H54 (cell line): ENCODE measurements around the gene DZIP1L.
"Not testable (repeated sequence)": the region's sequence is repeated elsewhere in the genome, so short reads cannot be mapped to it uniquely, and the experiment has no call there.

ENCODE experiments used
- DNase-seq: peaks from one replicate; pipeline ENCODE4 v3.0.0; 2011; ENCODE audit warnings: low spot score, mixed read lengths; ENCODE audit not compliant: insufficient read length
- FAIRE-seq: peaks from 3 replicates; lab custom pipeline; 2011; peaks lifted over from hg19 to GRCh38; lab: Jason Lieb, UNC
- POLR2A ChIP-seq: IDR thresholded peaks from 2 replicates; pipeline ENCODE4 v1.6.1; 2011; ENCODE audit warnings: low read depth, mild to moderate bottlenecking, low read length

Gene DZIP1L, protein sequence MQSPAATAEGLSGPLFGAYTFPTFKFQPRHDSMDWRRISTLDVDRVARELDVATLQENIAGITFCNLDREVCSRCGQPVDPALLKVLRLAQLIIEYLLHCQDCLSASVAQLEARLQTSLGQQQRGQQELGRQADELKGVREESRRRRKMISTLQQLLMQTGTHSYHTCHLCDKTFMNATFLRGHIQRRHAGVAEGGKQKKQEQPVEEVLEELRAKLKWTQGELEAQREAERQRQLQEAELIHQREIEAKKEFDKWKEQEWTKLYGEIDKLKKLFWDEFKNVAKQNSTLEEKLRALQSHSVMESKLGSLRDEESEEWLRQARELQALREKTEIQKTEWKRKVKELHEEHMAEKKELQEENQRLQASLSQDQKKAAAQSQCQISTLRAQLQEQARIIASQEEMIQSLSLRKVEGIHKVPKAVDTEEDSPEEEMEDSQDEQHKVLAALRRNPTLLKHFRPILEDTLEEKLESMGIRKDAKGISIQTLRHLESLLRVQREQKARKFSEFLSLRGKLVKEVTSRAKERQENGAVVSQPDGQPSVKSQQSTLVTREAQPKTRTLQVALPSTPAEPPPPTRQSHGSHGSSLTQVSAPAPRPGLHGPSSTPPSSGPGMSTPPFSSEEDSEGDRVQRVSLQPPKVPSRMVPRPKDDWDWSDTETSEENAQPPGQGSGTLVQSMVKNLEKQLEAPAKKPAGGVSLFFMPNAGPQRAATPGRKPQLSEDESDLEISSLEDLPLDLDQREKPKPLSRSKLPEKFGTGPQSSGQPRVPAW

DNA sequence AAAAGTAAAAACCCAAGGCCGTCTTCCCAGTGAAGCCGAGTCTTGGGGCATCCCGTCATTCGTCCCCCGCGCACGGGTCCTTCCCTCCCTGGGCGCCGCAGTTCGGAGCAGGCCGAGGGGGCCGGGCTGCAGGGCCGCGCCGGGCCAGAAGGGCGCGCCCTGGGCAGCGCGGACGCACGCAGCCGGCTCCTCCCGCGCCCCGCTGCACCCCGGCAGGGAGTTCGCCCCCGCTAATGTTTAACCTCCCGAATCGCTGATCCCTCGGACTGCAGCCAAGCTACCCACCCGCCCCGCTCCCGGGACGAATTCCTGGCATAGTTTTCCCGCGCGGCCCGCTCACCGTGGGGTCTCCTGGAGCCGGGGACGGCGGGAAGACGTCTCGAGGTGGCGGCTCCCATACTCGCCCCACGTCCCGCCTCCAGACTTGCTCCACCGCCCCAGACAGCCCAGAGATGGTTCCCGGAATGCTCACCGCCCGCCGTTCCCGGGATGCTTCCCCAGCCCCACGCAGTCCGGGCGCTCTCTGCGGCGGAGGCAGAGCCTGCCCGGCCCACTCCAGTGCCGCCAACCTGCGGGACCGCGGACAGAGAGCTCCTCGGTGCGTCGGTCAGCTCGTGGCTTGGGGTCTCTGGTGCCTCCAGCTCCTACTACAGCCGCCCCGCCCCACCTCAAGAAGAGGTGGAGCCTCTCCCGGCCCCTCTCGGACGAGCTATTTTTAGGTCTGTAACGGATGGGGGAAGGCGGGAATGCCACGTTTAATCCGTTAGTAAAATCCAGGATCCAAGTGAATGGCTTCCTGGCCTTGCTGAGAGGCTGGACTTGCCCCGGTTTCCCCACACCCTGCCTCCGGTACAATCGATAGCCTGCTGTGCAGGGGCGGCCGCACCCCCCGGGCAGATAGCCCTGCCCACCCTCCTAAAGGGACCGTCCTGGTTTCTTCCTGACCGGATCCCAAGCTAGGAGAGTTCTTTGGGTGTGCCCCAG is at the start of gene DZIP1L:
TSS of gene DZIP1L (minus strand) at position 621 of the 984 bp plus-strand sequence. CDS start 11,637 bp downstream, outside the sequence.
- DNase-seq (peak; percentile 68), FAIRE-seq (no peak)
- peak; percentile 81 for TF ChIP-seq POLR2A

DNA sequence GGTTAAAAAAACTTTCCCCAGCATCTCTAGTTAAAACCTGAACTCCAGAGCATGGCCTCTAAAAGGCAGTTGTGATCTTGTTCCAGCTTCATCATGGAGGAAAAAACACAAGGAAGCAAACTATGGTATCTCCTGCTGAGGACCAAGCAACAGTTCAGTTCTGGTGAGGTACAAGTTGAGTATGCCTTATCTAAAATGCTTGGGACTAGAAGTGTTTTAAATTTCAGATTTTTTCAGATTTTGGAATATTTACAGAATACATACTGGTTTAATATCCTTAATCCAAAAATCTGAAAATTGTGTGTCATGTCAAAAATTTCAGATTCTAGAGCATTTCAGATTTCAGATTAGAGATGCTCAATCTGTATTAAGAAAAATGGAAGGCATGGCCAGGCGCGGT is 49.7 kb upstream of the DZIP1L start:
- no peak for FAIRE-seq
- TF ChIP-seq POLR2A, result no peak
- DNase-seq, result no peak

DNA sequence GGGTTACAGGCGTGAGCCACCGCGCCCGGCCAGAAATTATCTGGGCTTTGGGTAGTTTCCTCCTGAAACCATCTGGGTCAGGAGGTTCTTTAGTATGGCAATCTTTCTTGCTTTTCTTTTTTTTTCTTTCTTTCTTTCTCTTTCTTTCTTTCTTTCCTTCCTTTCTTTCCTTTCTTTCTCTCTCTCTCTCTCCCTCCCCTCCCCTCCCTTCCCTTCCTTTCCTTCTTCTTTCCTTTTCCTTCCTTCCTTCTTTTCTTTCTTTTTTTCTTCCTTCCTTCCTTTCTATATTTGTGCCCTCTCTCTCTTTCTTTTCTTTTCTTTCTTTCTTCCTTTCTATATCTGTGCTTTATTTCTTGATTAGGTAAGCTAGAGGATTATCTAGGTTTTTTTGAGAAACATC is 42.3 kb upstream of the DZIP1L start:
- no peak for TF ChIP-seq POLR2A
- FAIRE-seq (no peak), DNase-seq (no peak)

DNA sequence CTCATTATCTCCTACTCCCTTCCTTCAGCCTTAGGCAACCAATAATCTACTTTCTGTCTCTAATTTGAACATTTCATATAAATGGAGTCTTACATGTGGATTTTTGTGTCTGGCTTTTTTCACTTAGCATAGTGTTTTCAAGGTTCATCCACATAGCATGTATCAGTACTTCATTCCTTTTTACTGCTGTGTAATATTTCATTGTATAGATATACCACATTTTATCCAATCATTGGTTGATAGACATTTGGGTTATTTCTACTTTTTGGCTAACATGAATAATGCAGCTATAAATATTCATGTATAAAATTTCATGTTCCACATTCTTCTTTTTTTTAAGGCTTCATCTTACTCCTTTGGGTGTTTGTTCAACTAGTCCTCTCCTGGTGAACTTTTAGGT is 39.1 kb upstream of the DZIP1L start:
- TF ChIP-seq POLR2A, result no peak
- DNase-seq (no peak), FAIRE-seq (no peak)

DNA sequence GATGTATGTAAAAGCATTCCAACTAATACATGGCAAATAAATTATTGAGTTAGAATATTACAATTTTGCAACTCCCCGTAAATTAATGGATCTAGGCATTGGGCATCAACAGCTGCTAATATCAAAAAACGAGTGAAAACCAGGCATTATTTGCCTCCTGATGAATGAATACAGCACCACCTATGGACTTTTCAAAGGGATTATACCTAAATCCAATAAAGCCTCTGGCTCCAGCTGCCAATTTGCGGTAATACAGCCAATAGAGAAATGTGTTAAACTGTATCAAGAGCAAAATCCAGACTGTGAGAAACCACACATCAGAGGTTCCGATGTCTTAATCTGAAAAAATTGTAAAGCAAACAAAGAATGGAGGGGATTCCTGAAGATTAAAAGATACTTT is 33.1 kb upstream of the DZIP1L start:
- TF ChIP-seq POLR2A, result no peak
- FAIRE-seq, result no peak

DNA sequence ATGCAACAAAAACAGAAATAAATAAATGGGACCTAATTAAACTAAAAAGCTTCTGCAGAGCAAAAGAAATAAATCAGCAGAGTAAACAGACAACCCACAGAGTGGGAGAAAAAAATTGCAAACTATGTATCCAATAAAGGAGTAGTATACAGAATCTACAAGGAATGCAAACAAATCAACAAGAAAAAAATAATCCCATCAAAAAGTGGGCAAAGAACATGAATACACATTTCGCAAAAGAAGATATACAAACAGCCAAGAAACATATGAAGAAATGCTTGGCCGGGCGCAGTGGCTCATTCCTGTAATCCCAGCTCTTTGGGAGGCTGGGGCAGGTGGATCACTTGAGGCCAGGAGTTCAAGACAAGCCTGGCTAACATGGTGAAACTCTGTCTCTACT is 26.8 kb upstream of the DZIP1L start:
- not testable (repeated sequence) for DNase-seq, FAIRE-seq

More for the DNA sequence above, 33.1 kb upstream of the DZIP1L start:
- no peak for DNase-seq

DNA sequence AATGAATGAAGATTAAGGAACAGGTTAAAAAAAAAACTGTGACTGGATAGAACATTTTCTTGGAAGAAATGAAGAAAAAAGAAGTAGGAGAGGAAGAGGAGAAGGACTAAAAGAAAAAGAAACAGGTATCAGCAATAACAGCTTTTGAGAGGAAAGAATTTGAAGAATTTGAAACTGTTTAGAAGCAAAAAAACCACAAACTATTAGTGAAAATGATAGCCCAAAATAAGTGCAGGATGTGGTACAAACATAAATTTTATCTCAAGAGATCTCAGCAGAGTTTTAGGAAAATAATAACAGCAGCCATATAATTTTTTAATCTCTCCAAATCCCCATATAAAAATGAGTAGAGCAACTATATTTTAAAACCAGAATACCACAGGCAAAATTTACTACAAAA is 25.5 kb upstream of the DZIP1L start:
- FAIRE-seq (no peak), DNase-seq (no peak)
- no peak for TF ChIP-seq POLR2A

DNA sequence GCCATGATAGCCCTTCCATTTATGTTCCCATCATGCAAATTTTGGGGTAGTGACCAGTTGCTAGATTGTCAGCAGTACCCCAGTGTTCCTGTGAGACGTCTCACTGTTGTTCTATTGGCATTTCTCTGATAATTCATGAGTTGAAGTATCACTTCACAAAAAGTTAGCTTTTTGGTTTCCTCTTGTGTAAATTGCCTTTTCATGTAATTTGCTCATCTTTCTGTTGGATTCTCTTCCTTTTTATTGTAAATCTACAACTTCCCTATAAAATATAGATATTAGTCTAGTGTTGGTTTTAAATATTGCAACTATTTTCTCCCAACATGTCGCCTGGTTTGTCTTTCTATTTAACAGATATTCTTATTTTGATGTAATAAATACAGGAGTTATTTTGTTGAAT is 24.3 kb upstream of the DZIP1L start:
- TF ChIP-seq POLR2A, result no peak
- no peak for FAIRE-seq
- no peak for DNase-seq

DNA sequence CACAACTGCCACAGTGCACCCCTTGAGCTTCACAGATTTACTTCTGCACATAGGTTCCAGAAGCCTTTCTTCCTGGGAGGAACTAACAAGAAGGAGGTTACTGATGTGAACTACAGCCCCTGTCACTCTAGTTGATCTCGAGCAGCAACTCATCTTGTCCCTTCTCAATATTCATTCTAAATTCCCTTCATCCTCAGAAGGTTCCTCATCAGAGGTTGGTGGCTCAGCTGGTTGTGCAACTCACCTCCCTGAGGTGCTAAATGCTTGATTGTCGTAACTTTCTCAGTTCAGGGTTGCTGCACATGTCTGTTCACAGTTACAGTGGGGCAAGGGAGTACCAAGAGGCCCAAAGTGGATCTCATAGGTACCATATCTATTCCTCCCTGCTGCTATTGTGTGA is 22.5 kb upstream of the DZIP1L start:
- TF ChIP-seq POLR2A, result no peak
- DNase-seq (no peak), FAIRE-seq (no peak)

DNA sequence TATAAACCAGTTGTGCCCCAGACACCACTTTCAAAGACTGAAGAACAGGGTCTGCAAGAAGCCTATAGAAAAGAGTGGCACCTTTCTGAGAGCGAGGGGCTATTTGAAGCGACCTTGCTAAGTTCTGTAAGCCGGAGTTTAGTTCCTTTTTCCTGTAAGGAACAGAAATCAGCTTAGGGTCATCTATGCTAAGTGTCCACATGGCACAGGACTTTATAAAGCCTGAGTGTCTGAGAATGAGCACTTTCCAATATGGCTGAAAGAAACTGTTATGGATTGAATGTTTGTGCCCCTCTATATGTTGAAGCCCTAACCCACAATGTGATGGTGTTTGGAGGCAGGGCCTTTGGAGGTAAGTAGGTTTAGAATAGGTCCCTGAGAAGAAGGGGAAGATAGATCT is 20.8 kb upstream of the DZIP1L start:
- DNase-seq, result no peak
- TF ChIP-seq POLR2A, result no peak
- FAIRE-seq, result no peak

DNA sequence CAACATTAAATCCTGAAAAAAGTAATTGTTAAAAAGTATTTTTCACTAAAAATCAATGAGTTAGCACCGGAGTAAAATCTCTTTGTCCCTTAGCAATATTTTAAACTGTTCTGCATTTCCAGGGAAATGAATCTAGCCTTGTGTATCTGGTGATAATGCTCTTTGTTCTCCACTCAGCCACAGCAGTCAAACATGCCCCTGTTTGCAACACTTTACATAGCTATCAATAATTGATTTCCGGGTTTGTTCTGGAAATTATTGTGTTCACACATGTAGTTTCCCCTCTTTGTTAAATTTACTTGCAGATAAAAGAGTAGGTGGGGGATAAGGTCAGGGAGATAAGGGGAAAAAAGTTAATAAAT is 20.4 kb upstream of the DZIP1L start:
- DNase-seq (no peak), FAIRE-seq (no peak)
- TF ChIP-seq POLR2A, result no peak

DNA sequence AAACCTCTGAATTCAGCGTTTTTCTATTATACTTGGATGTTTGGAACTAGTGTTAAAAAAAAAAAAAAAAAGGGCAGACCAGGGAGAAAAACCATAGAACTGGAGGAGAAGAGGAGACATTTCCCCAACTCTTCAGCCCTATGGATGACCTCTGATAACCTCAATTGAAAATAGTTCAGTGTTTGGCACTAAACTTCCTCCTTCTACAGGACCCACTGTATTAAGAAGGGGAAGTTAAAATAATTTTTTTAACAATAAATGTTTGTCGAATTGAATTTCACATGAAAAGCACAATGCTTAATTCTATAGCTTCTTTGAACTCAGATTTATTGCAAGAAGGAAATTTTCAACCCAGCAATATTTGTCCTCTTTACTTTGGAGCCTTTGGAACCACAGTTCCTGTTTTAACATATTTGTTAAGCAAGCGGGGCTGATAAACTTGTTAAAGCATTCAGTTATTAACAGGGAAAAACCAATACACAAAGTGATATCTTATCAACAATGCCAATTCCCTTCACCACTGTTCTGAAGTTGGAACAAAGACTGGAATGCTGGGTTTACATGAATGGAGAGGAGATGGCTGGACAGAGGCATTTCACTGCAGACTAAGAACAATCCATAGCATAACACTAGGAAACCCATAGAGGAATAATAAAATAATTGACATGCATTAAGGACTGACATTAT is 19.9 kb upstream of the DZIP1L start:
- no peak for TF ChIP-seq POLR2A
- no peak for DNase-seq
- no peak for FAIRE-seq

DNA sequence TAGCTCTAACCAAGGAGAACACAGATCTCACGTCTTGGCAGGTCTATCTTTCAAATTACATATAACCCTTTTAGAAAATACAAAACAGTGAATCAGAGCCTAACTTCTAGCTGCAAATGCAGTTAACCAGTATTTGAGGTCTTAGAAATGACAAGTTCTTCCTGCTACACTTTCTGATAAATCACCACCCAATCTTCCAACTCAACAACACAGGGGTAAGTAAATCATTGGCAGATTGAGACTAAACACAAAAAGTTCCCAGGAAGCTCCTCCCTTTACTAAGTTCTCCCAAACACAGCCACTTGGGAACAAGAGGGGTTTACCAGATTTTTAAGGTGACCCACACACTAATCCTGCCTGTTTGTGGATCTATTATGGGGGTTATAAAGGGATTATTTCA is 16.8 kb upstream of the DZIP1L start, which contains the start of gene A4GNT:
TSS of gene A4GNT (minus strand) at position 152 of the 400 bp plus-strand sequence. CDS start 1,134 bp downstream, outside the sequence.
- DNase-seq (no peak), FAIRE-seq (no peak)
- TF ChIP-seq POLR2A, result no peak
